NCI-H1694 treated with DMSO at 0.1 percent for 48 hours (cell line): ENCODE data around the gene TIMM44.
"Not testable (repeated sequence)": the region's sequence is repeated elsewhere in the genome, so short reads cannot be mapped to it uniquely, and the experiment has no call there.

ENCODE experiments used
- DNase-seq: peaks from one replicate; lab custom pipeline; 2025; lab: John Stamatoyannopoulos, UW

The TIMM44 gene

DNA sequence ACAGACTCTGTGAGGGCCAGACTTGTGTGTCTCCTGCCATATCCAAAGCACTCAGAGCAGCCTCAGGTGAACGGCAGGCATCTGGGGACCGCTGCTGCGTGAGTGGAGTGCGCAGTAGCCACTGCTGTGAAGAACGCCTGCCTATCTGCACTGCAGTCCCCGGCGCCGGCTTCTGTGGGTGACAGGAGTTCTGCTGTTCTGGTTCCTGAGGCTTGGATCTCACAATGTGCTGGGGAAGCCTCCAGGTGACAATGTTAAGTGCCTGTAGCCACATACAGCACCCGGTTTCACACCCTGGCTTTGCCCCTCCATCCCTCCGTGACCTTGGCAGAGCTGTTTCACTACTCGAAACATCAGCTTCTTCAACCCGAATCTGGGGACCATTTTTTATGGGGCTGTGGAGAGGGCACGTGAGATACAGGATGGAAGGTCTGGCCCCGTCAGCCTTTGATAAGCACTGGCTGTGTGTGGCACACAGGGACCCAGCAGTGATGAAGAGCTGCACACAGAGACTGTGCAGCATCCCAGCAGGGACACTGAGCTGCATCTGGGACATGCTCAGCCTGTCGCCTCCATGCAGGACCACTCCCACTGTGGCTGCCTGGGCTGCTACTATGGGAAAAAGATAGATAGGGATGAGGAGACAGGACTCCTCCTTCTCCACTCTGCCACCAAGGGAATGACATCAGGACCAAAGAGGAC is 33.7 kb upstream of the TIMM44 start:
- DNase-seq = no peak

DNA sequence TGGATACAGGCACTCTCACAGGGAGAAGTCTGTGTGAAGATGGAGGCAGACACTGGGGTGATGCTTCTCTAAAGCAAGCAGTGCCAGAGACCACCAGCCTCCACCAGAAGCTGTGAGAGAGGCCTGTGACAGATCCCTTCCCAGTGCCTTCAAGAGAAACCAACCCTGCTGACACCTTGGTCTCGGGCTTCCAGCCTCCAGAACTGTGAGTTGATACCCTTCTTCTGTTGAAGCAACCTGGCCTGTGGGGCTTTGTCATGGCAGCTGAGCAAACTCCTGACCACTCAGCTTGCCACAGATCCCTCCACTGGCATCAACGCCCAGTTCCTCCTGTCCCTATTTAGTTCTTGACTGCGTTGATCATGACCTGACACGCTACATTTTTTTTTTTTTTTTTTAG is 33.0 kb upstream of the TIMM44 start:
- no peak for DNase-seq

- DNase-seq = no peak
Observed at GRCh38 chr19:7975037-7975436, 31.6 kb upstream of the TIMM44 start.

DNA sequence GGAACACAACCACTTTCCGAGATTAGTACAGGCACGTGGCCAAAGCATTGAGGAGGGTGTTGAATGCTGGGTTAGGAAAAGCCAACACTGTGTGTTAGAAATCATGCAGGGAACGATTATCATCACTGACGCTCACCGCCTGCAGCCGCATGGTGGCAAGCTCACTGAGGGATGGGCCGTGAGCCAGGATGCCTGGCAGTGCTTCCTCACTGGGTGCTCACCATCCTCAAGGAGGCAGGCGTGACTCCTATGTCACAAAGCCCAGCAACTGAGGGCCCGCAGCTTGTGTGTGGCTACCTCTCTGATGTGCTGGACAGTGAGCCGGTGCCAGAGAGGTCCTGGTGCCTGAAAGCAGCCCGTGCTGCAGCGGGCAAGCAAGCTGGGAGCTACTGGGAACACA is 30.4 kb upstream of the TIMM44 start:
- no peak for DNase-seq

DNA sequence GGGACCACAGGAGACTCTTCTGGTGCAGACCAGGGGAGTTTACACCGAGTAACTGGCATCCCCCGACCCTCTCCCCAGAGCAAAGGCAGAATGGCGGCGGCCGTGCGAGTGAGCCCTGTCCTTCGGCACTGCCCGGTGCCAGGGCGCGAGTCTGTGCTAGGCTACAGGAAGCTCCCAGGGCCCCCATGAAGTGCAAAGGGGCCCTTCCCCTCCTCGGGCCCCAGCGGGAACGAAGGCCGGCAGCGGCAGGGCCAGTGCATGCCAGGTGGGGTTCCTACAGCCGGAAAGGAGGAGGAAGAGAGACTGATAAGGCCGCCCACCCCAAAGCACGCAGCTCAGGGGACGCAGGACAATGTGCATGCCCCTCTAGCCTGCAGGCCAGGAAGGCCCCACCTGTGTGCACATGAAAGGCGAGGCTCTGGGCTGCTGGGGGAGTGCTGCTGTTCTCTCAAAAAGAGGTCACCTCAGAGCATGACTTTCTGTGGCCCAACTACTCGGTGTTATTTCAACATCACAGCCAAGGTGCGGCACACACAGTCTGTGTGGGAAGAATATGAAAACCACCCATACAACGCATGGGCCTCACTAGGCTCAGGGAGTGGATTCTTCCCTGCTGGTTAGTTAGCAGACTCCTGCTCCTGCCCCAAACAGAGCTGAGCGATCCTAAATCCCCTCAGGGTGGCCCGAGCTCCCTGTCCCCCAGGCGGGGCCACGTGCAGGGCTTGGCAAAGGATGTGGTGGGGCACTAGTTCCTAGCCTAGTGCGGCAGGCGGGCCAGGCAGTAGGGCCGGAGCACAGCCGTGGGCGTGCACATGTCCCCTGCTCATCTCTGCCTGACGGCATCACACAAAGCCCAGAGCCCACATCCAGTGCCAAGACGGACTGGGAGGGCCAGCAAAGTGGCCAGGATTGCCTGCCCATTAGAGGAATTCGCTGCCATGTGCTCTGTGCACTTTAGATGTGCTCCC is 28.4 kb upstream of the TIMM44 start:
- no peak for DNase-seq

DNA sequence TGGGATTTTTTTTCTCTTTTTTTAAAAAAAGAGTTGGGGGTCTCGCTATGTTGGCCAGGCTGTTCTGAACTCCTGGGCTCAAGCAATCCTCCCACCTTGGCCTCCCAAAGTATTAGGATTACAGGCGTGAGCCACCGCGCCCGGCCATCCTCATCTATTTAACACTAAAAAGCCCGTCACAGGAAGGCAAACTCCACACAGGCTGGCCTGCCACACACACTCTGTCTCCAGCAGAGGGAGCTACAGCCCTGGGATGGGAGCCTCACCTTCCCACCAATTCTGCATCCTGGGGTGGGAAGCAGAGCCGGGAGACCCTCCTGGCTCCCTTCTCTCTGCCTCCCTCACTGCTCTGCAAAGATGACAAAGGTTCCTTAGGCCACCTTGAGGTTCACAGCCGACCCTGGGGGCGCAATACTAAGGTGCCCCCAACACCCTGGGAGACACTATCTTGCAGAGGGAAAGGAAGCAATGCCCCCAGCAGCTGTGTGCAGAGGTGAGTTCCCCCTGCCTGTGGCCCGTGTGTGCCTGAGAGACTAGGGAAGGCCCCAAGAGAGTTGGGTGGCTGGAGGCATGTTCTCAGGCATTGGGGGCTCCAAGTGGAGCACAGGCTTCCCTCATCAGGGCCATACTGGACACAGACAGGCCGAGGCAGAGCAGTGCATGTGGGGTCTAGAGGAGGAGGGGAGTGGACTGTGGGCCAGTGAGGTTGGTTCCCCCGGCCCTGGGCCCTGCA is 27.4 kb upstream of the TIMM44 start:
- DNase-seq = peak; percentile 21

GRCh38 chr19:7969555-7969939 is 26.1 kb upstream of the TIMM44 start:
- no peak for DNase-seq

- DNase-seq = no peak
Observed at GRCh38 chr19:7968796-7969554, 25.5 kb upstream of the TIMM44 start.

DNA sequence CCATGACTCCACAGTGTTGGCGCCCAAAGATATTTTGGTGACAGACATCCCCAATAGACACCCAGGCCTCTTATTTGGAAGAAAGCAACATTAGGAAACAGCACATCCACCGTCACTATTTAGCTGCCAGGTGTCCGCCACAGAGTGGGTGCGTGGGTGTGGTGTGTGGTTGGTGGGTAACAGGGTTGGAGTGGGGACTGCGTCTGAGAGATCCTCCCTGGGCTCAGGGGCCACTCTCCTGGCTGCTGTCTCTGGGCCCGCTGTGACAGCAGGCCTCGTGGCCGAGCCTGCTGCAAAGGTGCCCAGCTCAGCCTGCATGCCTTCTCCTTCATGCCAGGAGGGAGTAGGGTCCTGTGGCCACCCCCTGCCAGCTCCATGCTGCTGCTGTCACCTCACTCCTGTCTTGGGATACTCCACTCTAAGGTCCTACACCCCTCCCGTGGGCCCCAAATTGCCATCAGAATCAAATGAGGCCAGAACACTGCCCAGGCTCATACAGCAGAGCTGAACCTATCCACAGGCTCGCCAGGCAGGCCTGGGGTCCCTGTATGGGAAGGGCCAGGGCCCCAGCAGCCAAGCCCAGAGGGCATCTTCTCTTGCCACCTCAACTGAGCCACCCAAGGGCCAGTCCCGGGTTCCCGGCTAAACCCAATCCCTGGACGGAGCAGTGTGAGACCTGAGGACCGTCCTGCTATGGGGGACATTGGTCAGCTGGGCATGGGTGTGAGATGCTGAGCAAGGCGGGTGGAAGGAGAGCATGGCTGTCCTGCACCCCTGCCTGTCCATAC is 24.7 kb upstream of the TIMM44 start:
- DNase-seq = no peak

DNA sequence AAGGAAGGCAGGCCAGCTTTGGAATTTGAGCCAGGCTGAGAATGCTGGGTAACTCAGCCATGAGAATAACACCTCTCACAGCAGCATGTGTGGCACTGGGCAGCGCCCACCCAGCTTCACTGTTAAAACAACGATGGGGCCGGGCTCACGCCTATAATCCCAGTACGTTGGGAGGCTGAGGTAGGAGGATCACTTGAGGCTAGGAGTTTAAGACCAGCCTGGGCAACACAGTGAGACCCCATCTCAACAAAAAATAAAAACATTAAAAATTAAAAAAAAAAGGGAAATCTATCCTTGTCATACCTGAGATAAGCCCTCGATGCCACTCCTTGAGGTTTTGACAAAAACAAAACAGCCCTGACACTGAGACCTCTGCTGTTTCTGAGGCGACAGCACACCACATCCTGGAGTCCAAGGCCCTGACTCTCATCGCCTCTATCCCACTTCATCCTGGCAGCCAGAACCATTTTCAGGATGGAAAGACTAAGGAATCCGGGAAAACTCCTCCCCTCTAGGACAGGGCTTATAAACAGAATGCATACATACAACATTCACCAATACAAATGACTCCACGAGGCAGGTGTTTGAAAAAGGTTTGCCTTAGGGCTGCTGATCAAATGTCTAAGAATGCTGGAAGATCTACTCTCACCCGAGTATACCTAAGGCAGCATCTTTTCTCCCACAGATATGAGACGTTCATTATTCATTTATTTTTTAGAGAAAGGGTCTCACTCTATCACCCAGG is 22.6 kb upstream of the TIMM44 start:
- no peak for DNase-seq

GRCh38 chr19:7965259-7965841 is 21.9 kb upstream of the TIMM44 start:
- no peak for DNase-seq

DNA sequence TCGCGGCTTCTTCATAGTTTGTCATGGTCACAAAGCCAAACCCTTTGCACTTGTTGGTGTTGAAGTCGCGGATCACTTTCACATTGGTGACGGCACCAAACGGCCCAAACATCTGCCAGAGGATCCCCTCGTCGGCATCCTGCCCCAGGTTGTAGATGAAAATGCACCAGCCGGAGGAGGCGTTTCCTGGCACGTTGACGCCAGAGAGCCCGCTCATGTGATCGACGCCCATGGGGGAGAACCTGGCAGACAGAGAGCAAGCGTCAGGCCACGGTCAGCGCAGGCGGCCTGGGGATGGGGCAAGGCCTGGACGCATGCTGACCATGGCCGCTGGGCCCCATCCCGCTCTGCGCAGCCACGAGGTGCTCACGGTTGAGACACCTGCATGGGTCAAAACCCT is 20.1 kb upstream of the TIMM44 start:
- DNase-seq = no peak

DNA sequence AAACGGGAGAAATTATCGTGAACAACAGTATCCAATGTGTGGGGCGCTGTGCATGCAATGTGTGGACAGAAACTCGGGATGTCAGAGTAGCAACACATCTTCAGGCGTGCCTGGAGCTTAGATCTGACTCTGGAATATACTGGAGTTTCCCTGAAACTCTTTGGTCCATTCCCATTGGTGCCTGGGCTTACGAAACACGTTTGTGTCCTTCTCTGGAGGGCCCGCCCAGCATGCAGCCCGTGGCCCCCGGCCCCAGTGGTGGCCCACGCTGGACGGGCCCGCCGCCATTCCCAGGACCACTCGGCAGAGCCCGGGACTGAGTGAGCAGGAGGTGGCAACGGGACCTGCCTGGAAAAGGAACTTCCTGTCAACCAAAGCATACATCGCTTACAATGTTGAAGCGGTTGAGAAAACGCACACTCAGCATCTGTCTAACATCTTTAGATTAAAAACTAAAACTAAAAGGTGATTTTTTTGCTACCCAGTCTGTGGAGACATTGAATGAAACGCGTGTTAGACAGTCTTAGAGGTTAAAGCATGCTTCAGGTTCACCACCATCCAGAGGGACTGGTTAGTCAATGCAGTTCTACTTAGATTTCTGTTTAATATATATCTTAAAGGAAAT is 19.3 kb upstream of the TIMM44 start:
- DNase-seq = no peak

- DNase-seq = no peak
Observed at GRCh38 chr19:7961920-7962626, 18.6 kb upstream of the TIMM44 start.

- DNase-seq = not testable (repeated sequence)
Observed at GRCh38 chr19:7961082-7961481, 17.6 kb upstream of the TIMM44 start.

DNA sequence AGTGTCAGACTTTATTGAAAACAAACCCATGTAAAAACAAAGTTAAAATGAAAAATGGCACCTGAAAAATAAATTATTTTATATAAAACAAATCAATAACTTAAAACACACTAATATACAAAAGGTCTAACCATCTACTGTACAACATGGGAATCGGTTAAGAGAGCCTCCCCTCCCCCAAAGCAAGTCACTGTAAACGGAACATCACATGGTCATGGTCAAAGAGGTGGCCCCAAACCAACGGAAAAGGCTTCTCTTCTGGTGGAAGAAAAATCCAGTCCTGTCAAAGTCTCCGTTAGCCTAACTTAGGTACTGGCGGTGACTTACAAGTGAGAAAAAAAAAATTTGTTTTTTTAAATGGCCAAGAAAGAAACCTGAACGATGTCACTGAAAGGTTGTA is 15.7 kb upstream of the TIMM44 start:
- DNase-seq = no peak

DNA sequence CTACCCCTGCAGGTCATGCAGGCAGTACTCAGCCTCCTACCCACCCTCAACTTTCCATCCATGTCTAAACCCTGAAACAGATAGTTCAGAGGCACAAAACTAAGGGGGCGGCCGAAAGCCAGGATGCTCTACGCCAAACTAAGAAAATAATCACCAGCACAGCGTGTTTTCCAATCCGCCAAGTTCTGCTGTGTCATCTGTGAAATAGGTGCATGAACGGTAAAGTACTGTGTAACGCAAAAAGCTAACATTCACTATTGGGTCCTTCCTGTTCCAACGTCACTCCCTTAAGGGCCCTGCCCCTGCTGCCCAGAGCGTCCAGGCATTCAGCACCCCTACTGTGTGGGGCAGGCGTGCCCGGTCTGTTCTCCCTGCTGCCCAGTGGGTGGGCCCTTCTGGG is 12.2 kb upstream of the TIMM44 start:
- no peak for DNase-seq

DNA sequence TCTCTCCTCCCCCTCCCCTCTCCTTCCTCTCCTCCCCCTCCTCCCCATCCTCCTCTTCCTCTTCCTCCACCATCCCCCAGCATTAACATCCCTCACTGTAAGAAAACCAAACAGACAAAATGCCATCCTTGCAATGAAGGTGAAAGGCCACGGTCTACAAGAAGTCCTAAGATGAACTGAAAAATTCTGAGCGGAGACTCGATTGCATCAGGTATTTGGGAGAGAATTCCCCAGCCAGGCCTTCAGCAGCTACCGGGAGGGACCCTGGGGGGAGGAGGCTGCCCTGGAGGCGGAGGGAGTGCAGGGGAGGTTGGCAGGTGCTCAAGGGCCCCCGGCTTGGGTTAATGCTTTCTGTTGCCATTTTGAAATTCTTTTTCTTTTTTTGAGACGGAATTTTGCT is 10.1 kb upstream of the TIMM44 start:
- DNase-seq = no peak

GRCh38 chr19:7953060-7953459 is 9.6 kb upstream of the TIMM44 start:
- DNase-seq = no peak
